ENCODE results near the gene TM4SF1.
"Not testable (repeated sequence)": the region's sequence is repeated elsewhere in the genome, so short reads cannot be mapped to it uniquely, and the experiment has no call there.

TM4SF1 gene

DNA sequence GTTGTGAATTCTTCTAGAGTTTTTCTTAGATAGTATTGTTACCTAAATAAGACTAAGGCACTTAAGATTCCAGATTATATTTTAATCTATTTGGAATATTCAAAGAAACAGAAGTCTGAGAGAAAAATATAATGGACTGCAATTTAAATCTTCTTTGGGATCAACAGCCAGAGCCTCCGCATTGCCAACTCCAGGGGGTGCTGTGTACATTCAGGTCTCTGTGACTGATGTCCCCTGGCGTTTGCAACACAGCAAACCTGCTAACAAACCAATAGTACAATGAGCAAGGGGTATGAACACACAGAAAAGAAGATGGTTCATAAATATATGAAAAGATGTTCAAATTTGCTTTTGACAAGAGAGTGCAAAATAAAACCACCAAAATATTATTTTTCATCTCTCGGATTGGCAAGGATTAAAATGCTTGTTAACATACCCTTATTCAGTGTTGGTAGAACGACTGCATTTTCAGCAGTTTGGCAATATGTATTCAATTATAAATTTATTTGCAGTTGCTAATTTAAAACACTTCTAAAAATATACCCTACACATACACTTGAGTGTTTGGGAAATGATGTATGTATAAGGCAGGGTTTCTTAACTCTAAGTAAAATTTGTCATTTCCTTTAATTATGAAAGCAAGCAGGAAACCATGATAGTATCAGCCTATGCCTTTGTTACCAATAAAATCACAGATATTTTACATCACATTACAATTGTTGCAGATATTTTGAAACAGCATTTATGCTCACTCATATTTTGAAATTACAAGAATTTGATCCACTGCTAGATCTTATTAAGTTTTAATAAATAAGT, 16.1 kb upstream of the TM4SF1 start:
- DNase-seq: peak; percentile 86

DNA sequence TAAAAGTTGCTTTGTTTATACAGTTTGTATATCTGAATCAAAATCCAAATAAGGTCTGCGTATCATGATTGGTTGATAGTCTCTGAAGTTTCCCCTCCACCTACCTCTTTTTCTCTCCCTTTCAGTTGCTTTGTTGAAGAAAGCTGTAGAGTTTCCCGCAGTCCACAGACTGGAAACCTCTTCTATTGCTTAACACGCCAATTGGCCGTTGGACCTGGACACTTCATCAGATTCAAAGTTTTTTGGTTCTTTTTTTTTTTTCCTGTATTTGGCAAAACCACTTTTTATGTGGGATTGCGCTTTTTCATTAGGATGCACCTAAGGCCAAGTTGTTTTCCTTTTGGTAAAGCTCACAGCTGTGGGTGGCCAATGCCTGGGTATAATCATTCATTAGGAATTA, 14.5 kb upstream of the TM4SF1 start:
- DNase-seq: no peak

DNA sequence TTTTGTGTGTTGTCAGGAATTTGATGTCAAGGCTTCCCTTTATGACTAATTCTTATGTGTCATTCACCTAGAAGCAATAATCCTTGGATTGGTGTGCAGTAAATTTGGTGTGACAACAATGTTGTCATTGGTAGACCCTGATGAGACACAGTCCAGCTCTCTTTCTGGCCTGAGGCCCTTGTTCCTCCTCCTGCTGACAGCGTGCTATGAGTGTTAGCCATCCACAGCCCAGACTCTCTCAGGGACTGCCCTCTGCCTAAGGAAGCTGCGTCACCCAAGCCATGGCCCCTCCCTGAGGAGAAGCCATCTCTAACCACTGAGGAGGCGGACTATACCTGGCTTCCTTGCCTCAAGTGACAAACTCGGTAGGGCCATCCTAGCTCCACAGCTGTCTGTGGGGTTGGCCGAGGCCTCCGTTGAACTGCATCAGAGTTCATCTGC, 13.3 kb upstream of the TM4SF1 start:
- no peak for DNase-seq

DNA sequence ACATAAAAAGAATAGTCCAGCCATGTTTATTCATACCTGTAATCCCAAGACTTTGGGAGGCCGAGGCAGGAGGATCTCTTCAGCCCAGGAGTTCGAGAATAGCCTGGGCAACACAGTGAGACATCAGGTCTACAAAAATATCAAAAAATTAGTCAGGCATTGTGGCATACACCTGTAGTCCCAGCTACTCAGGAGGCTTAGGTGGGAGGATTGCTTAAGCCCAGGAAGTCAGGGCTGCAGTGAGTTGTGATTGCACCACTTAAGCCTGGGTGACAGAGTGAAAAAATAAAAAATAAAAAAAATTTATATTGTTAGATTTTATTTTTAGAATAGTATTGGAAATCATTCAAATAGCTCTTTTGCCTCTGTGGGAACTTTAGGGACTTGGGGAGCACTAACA, 12.8 kb upstream of the TM4SF1 start:
- DNase-seq: no peak

DNA sequence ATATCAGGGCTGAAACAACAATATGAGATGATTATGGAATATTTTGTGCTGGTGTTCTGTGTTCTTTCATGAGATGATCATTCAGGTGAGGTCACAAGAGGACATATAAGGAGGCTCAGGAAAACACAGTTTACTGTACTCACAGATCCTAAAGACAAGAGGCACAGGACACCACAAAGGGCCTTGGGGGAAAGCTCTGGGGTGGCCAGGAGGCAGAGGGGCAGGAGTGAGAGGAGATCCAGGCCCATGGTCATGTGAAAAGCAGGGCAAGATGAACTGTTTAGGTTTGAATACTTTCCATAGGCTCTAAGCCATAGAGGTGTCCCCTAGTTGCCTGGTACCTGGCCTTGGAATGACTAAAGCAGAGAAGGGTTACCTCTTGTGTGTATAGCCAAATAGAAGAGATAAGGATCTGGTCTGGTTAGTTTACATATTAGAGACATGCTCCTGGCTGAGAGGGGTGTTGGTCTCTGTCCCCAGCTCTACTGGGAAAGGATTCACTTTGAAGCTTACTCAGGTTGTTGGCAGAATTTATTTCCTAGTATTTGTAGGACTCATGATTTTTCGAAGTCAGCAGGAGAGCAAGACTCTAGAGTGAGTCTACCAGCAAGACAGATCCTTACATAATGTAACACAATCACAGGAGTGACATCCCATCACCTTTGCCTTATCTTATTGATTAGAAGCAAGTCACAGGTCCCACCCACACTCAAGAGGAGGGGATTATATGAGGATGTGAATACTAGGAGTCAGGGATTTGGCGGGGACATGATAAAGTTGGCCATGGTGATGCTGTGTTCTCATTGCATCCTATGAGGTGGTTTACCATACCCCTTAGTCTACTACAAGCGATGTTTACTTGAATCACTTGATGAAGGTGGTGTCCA, 11.3 kb upstream of the TM4SF1 start:
- DNase-seq: no peak

DNA sequence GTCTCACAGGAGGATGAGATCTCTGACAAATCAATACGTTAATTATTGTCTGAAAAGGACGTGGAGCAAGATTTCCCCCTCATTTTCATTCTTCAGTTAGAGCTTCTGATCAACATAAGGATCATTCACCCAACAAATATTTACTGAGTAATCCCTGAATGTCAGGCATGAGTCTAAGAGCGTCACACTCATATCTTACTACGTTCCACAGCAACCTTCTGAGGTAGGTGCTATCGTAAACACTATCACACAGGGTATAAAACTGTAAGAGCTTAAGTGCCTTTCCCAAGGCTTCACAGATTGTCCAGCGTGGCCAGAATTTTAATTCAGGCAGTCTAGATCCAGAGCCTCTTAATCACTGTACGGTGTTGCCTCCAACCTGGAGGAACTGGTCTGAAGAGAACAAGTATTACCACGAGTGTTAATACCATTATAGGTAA, 10.6 kb upstream of the TM4SF1 start:
- no peak for DNase-seq

DNA sequence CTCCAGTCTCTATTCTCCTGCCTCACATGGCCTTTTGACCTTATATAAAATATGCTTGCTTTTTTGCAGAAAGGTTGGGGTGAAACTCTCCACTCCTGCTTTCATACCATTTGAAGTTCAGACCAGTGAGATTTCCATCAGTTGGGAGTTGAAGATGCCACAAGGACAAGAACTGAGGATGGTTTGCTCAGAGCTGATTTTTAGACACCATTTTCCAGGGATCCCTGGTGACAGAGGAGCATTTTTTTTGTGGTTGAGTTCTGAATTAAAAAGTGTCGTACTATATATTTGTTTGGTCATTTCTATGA, 8.8 kb upstream of the TM4SF1 start:
- no peak for DNase-seq

DNA sequence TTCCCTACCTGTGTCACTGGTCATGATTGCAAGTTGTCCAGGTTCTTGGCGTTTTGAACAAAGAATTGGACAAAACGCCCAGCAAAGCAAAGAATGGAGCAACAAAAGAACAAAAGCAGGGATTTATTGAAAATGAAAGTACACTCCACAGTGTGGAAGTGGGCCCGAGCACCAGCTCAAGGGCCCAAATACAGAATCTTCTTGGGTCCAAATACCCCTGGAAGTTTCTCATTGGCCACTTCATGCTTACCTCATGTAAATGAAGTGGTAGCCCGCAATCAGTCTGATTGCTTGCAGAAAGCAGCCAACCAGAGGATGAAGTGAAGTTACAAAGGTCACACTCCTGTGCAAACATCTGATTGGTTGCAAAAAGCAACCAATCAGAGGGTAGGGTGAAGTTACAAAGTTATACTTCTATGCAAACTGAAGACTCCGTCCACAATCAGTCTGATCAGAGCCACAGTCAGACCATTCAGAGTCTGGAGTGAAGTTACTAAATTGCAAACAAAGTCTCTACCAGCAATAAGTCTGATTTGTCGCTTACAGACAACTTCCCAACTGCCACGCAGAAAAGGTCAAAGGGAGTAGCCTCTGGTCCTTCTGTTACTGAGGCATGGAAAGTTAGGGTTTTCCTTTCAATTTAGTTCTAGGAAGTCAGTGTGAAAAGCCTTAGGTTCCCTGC, 8.3 kb upstream of the TM4SF1 start:
- DNase-seq: no peak

DNA sequence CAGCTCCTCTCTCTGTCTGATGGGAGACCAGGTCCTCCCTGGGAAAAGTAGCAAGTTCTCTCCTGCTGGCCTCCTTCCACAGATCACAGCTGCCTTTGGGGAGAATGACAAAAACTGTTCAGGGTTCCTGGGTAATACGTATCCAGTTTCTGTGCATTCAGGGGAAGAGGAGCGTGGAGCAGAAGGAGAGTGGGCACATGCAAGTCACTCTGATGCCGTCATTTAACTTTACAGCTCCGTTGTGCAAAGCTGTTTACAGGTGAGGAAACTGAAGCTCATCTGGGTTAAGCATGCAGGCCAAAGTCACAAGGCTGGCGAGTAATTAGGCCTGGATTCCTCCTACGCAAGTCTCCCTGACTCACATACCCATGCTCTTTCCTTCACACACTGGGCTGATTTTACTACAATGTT, 7.5 kb upstream of the TM4SF1 start:
- no peak for DNase-seq

DNA sequence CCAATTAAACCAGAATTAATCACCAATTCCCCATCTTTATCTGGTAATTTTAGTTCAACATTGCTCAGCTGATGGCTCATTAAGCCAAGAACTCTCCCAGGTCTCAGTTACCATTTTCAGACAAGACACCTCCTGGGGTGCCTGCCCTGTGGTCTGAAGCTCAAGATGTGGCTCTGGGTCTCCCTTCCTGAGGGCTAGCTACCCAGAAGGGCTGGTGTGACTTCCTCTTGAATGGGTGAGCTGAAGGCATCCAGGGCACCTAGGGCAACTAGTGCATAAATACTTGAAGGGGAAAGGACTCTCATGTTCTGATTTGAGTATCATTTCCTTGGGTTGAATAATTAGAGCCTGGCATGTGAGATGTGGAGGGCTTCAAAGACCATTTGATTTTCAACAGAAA, 6.7 kb upstream of the TM4SF1 start:
- DNase-seq: no peak

DNA sequence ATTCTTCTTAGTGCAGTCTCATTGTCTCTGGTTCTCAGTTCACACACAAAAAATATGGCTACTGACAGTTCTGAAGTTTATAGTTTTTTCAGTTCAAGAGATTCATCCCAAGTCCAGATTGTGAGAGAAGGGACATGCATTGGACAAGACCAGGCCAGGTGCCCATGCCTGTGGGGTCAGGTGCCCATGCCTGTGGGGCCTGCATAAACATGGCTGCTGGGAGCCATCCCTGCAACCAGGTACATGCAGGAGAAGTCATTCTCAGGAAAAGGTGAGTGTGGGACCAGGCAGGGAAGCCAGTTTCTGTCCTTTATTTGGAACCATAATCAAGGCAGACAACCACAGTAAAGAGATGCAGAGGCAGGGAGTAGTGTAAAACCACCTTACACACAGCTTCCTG, 6.3 kb upstream of the TM4SF1 start:
- DNase-seq: no peak

DNA sequence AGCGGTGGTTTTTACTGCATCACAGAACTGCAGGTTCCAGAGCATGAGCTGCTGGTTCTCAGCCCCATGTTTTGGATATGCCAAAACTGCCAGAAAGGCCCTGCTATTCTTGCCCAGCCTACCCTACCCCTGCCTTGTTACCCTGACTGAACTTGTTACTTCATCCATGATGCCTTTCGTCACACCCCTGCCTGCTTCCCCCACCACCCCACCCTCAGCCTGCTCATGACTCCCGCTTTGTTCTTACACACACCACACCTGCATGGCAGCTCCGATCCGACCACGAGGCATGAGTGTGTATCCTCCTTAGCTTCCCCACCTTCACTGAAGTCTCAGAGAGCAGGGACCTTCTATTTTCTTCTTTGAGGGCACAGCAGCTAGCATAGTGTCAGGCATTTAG, 5.1 kb upstream of the TM4SF1 start:
- DNase-seq: no peak

DNA sequence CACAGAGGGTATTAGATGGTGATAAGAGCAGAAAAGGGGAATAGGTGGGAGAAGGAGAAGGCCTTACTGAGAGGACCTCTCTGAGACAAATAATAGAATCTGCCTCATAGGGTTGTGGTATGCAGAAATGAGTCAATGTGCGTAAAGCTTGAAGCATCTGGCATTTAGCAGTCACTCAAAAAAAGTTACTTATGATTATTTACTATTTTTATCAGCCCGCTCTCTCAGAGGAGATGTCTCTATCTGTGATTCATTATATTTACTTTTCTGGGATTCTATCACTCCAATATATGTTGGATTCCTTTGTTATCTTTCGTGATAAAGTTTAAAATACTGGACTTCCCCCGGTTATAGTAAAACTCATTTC, 4.6 kb upstream of the TM4SF1 start:
- DNase-seq: no peak

DNA sequence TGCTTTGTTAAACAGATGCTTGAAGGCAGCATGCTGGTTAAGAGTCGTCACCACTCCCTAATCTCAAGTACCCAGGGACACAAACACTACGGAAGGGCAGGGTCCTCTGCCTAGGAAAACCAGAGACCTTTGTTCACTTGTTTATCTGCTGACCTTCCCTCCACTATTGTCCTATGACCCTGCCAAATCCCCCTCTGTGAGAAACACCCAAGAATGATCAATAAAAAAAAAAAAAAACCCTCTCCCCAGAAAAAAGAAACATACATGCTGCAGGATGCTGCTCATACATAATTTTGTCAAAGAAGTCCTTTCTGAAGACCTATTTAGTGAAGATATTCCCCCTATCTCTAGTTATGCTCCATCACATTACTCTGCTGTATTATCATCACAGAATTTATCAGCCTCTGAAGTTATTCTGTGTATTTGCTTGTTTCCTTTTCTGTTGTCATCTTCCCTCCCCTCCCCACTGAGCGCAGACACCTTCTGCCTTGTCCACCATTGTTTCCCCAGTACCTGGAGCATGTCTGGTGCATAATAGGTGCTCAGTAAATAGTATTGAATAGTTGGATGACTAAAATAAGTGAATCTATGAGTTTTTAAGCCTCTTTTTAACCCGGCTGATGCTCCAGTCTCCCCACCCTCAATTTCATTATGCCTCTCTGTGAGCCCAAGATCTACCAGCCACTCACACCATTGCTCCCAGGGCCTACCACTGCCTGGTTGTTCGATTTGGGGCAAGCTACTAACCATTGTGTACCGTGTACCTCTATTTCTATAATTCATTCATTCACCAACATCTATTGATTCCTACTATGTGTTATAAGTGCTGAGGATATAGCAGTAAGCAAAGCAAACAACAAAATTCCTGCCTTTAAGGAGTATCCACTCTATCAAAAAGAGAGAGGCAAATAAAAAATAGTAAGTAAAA, 4.0 kb upstream of the TM4SF1 start:
- DNase-seq: no peak

DNA sequence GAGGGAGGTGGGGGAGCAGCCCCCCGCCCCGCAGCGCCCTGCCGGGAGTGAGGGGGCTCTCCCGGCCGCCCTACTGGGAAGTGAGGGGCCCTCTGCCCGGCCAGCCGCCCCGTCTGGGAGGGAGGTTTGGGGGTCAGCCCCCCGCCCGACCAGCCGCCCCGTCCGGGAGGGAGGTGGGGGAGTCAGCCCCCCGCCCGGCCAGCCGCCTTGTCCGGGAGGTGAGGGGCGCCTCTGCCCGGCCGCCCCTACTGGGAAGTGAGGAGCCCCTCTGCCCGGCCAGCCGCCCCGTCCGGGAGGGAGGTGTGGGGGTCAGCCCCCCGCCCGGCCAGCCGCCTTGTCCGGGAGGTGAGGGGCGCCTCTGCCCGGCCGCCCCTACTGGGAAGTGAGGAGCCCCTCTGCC, 2.8 kb upstream of the TM4SF1 start:
- not testable (repeated sequence) for DNase-seq

DNA sequence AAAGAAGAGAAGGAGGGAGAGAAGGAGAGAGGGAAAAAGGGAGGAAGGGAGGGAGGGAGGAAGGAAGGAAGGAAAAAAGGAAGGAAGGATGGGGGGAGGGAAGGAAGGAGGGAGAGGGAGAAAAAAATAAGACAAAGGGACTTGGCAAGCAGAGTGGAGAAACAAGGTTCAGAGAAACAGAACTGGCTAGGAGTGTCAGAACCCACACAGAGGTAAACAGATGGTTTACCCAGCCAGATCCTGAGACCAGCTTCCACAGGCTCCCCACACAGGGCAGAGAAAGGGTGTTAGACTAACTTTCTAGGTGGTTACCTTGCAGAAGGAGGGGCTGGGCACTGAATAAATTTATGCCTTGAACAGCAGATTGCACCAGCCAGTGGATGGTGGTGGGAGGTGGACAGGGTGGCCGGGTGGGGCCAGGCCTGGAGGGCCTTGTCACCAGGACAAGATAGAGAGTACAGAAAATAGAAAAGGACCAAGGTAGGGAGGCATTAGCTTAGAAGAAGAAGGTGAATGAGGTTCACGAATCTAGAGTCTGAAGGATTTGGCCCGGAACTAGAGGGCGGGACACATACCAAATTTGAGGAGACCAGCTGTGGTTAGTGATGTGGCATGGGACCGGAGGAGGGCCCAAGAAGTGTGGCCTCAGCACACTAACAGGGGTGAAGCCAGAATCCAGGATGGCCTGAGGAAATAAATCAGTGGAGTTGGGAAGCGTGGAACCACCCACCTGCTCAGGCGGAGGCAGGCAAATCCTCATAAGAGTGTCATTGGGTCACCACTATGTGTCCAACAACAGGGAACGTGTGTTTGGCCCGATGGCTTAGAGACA, 1.2 kb upstream of the TM4SF1 start:
- DNase-seq: no peak

DNA sequence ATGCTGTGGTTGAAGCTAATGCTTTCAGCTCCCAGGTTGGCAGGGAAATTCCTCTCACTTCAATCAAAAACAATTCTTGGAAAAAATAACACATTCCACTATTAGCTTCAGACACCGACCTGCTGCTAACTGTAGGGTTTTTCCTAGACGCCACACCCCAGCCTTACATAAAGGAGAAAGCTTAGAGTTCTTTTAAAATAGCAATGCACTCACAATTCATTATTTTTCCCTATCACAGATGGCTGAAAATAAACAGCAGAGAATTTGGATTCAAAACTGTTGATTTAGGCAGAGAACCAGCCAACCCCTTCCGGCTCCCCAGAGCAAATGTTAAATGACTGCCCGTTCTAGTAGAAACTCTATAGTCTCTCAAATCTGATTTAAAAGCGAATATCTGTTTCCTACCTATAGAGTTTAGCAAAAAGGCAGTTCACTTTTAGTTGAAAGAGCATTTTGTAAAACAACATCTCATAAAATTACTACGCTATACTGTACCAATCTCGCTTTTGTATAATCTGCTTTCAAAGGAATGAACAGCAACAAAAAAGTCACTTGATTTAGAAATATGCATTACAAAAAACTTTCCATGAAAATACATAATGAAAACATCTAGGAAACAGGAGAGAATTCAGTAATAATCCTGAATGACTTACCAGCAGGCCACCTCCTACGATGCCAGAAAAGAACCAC, 586 bp downstream of the TM4SF1 start:
- DNase-seq: no peak

DNA sequence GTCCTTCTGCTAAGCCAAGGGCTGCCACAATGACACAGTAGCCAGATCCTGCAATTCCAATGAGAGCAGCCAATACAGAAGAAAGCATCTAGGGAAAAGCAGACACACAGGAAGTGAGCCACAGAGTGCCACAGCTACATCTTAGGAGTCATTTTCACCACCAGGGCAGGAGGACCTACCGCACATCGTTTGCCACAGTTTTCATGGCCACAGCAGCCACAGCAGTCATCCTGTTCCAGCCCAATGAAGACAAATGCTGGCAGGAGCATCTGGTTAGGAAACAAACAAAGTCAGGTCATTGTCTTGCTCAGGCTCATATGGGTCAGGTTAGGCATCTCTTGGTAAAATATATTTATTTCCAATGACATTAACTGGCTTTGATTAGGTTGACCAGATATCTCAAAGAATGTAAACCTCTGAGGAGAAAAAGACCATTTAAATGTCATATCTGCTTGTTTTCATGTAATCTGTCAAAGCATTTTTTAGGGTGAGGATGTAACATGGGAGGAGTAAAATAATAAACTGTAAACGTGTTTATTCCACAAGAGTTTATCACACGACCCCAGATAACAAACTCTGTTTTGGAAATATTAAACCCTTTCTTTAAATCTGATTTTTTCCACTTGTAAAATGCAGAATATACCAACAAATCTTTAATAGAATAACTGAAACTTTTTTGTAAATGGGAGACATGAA, 1.8 kb downstream of the TM4SF1 start:
- DNase-seq: no peak

DNA sequence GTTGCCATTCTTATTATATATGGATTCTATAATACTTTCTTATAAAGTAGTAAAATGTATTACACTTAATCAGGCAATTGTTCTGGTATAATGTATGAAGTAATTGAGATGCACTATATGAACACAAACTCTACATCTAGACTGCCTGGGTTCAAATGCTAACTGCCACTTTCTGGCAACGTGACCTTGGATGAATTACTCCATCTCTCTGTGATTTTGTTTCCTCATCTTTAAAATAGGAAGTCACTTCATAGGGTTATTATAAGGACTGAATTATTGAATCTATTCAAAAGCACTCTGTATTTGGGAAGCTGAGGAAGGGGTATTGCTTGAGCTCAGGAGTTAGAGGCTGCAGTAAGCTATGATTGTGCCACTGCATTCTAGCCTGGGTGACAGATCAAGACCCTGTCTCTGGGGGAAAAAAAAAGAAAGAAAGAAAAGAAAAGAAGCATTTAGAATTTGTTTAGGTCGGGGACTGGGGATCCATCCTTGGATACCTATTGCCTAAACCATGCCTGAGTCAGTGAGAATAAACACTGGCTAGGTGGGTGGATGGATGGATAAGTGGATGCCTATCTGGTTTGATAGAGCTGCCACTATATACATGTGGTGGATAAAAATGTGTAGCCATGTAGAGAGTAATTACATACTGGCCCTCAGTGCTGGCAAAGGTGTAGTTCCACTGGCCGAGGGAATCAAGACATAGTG, 2.5 kb downstream of the TM4SF1 start:
- DNase-seq: no peak

DNA sequence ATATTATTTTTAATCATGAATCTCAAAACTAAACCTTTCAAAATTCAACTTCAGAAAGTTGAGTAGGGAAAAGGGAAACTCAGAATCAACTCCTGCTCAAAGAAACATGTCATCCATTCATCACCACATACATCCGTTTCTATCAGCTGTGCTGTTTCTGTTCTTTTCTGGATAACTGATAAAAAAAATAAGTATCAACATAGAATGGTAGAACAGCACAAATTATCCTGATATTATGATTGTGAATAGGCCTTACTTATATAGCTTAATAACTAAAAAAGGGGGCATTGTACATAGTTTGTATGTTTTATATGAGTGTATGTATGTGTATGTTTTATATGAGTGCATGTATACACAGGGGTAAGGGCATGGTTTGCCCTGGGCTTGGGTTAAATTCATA, 3.1 kb downstream of the TM4SF1 start:
- no peak for DNase-seq

Measured in NCI-H82 (cell line).